BE2C (cell line): ENCODE results near the gene COL7A1.

Experiments
- DNase-seq: peaks from one replicate; pipeline ENCODE4 v3.0.0-alpha.2; 2020
- H3K27me3 ChIP-seq: fragments of 250-450 bp; sonication (Bioruptor Pico); 2 replicates; pipeline ENCODE4 v1.5.1; 2020; ENCODE audit warnings: mild to moderate bottlenecking
- H3K36me3 ChIP-seq: fragments of 250-450 bp; sonication (Bioruptor Pico); 2 replicates; pipeline ENCODE4 v1.5.1; 2020; ENCODE audit warnings: mild to moderate bottlenecking
- H3K4me1 ChIP-seq: fragments of 250-450 bp; sonication (Bioruptor Pico); 2 replicates; pipeline ENCODE4 v1.5.1; 2020
- H3K4me3 ChIP-seq: 2 replicates; pipeline ENCODE4 v1.5.1; 2011; ENCODE audit warnings: low read depth, low read length
- H3K9me3 ChIP-seq: fragments of 250-450 bp; sonication (Bioruptor Pico); 2 replicates; pipeline ENCODE4 v1.5.1; 2020
- TF ChIP-seq, protein P1 (sequence below): IDR thresholded peaks from 2 replicates; pipeline ENCODE4 v1.5.1; 2012; ENCODE audit warnings: mild to moderate bottlenecking, low read depth, low read length

Gene COL7A1

DNA sequence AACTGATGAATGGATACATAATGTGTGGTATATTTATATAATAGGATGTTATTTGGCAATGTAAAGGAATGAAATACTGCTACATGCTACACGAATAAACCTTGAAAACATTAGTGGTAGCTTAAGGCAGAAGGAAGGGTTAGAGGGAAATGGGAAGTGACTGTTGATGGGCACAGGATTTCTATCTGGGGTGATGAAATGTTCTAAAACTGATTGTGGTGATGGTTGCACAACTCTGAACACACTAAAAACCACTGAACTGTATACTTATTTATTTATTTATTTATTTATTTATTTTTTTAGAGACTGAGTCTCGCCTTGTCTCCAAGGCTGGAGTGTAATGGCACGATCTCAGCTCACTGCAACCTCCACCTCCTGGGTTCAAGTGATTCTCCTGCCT lies 66.4 kb downstream of the COL7A1 start:
- H3K27me3 ChIP-seq, result no peaks in the 10 kb centered on the region
- no peaks in the 10 kb centered on the region for H3K36me3 ChIP-seq
- no peaks in the 10 kb centered on the region for H3K4me1 ChIP-seq
- no peak for DNase-seq
- no peak overlapping the region for H3K4me3 ChIP-seq
- H3K9me3 ChIP-seq, result no peaks in the 10 kb centered on the region
- TF ChIP-seq, protein P1, sequence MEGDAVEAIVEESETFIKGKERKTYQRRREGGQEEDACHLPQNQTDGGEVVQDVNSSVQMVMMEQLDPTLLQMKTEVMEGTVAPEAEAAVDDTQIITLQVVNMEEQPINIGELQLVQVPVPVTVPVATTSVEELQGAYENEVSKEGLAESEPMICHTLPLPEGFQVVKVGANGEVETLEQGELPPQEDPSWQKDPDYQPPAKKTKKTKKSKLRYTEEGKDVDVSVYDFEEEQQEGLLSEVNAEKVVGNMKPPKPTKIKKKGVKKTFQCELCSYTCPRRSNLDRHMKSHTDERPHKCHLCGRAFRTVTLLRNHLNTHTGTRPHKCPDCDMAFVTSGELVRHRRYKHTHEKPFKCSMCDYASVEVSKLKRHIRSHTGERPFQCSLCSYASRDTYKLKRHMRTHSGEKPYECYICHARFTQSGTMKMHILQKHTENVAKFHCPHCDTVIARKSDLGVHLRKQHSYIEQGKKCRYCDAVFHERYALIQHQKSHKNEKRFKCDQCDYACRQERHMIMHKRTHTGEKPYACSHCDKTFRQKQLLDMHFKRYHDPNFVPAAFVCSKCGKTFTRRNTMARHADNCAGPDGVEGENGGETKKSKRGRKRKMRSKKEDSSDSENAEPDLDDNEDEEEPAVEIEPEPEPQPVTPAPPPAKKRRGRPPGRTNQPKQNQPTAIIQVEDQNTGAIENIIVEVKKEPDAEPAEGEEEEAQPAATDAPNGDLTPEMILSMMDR, result no peak

GRCh38 chr3:48528048-48528447 lies 67.1 kb downstream of the COL7A1 start:
- TF ChIP-seq, protein P1, result no peak
- no peaks in the 10 kb centered on the region for H3K36me3 ChIP-seq

GRCh38 chr3:48524970-48525369 lies 70.2 kb downstream of the COL7A1 start:
- H3K4me1 ChIP-seq, result no peaks in the 10 kb centered on the region
- H3K36me3 ChIP-seq, result no peaks in the 10 kb centered on the region

More at GRCh38 chr3:48528048-48528447, 67.1 kb downstream of the COL7A1 start:
- Histone ChIP-seq H3K4me1 (no peaks in the 10 kb centered on the region), H3K27me3 (no peaks in the 10 kb centered on the region), H3K4me3 (no peak overlapping the region), H3K9me3 (no peaks in the 10 kb centered on the region)
- no peak for DNase-seq

GRCh38 chr3:48521635-48522034 lies 73.5 kb downstream of the COL7A1 start:
- Histone ChIP-seq H3K4me3 (no peak overlapping the region), H3K36me3 (no peaks in the 10 kb centered on the region), H3K27me3 (no peaks in the 10 kb centered on the region), H3K9me3 (no peaks in the 10 kb centered on the region), H3K4me1 (no peaks in the 10 kb centered on the region)
- TF ChIP-seq, protein P1, result no peak
- no peak for DNase-seq

More at GRCh38 chr3:48524970-48525369, 70.2 kb downstream of the COL7A1 start:
- Histone ChIP-seq H3K9me3 (no peaks in the 10 kb centered on the region), H3K27me3 (no peaks in the 10 kb centered on the region), H3K4me3 (no peak overlapping the region)
- no peak for DNase-seq
- TF ChIP-seq, protein P1, result no peak

GRCh38 chr3:48519277-48519643 lies 75.9 kb downstream of the COL7A1 start:
- TF ChIP-seq, protein P1, result no peak
- H3K4me1 ChIP-seq, result no peaks in the 10 kb centered on the region
- no peaks in the 10 kb centered on the region for H3K9me3 ChIP-seq
- no peak for DNase-seq
- H3K36me3 ChIP-seq, result no peaks in the 10 kb centered on the region
- H3K4me3 ChIP-seq, result no peak overlapping the region
- no peaks in the 10 kb centered on the region for H3K27me3 ChIP-seq

GRCh38 chr3:48518638-48519276 lies 76.4 kb downstream of the COL7A1 start:
- Histone ChIP-seq H3K36me3 (no peaks in the 10 kb centered on the region), H3K4me3 (no peak overlapping the region), H3K27me3 (no peaks in the 10 kb centered on the region), H3K4me1 (no peaks in the 10 kb centered on the region), H3K9me3 (no peaks in the 10 kb centered on the region)
- TF ChIP-seq, protein P1, result no peak
- no peak for DNase-seq
